HepG2 (cell line): ENCODE data around the gene NPB. TPM values are rescaled to one million over a fixed set of nuclear protein-coding genes. Genes with fewer than 3 reads are reported as not detected.

ENCODE experiments used
- ARHGAP35 ChIP-seq: sonication (generic); formaldehyde crosslinking; IDR thresholded peaks from 2 replicates; pipeline ENCODE4 v1.9.0; 2022; ENCODE audit warnings: mild to moderate bottlenecking, inconsistent platforms, moderate library complexity, missing genetic modification reagents, borderline replicate concordance
- HINFP ChIP-seq: sonication (generic); formaldehyde crosslinking; IDR thresholded peaks from 2 replicates; pipeline ENCODE4 v1.4.0; 2020; ENCODE audit warnings: low read depth, mild to moderate bottlenecking, missing genetic modification reagents
- HMGXB3 ChIP-seq: sonication (generic); formaldehyde crosslinking; IDR thresholded peaks from 2 replicates; pipeline ENCODE4 v1.4.0; 2020; ENCODE audit warnings: missing genetic modification reagents, borderline replicate concordance
- PLSCR1 ChIP-seq: sonication (generic); formaldehyde crosslinking; IDR thresholded peaks from 2 replicates; pipeline ENCODE4 v1.5.0; 2020; ENCODE audit warnings: missing genetic modification reagents, mild to moderate bottlenecking, borderline replicate concordance
- TAF1 ChIP-seq: sonication (generic); formaldehyde crosslinking; IDR thresholded peaks from 2 replicates; pipeline ENCODE4 v1.4.0; 2020; ENCODE audit warnings: missing genetic modification reagents
- TFAP4 ChIP-seq: sonication (generic); IDR thresholded peaks from 2 replicates; pipeline ENCODE4 v1.6.1; 2016; ENCODE audit warnings: low read depth, borderline replicate concordance
- ZBTB1 ChIP-seq: sonication (generic); formaldehyde crosslinking; IDR thresholded peaks from 2 replicates; pipeline ENCODE4 v1.4.0; 2020; ENCODE audit warnings: missing genetic modification reagents, borderline replicate concordance
- ZFP91 ChIP-seq: sonication (generic); formaldehyde crosslinking; IDR thresholded peaks from 2 replicates; pipeline ENCODE4 v1.9.0; 2022; ENCODE audit warnings: missing genetic modification reagents, mild to moderate bottlenecking, borderline replicate concordance
- ZFYVE20 ChIP-seq: sonication (generic); formaldehyde crosslinking; IDR thresholded peaks from 2 replicates; pipeline ENCODE4 v1.8.0; 2023; ENCODE audit warnings: low read depth, mild to moderate bottlenecking, moderate library complexity, missing genetic modification reagents, borderline replicate concordance
- ZNF839 ChIP-seq: sonication (generic); formaldehyde crosslinking; IDR thresholded peaks from 2 replicates; pipeline ENCODE4 v1.4.0; 2020; ENCODE audit warnings: missing genetic modification reagents, mild to moderate bottlenecking, borderline replicate concordance
- polyA plus RNA-seq, 8 experiments: library from polyadenylated mRNA; depleted of rRNA in 3 of 8; stranded (reverse) in 7 of 8; unstranded in 1 of 8; fragments of >200 nt; fragmentation: Illumina TruSeq in 4 of 8; extraction: Trizol in 4 of 8; gene quantifications; 2 replicates each; pipeline versions ENCODE4 v1.2.1 to v1.2.3, GENCODE V29; 2011 to 2016; ENCODE audit warnings: low read depth in 4 of 8, missing spikeins in 1 of 8, mixed read lengths in 1 of 8; ENCODE audit not compliant: insufficient read depth in 1 of 8
- total RNA-seq, 5 experiments: library from RNA; depleted of rRNA; stranded (reverse); fragments of >200 nt; fragmentation: Illumina TruSeq; extraction: Trizol; gene quantifications; 2 replicates each; pipeline ENCODE4 v1.2.3, GENCODE V29; 2016; ENCODE audit warnings: low read depth in 1 of 5
- TF ChIP-seq, protein P1 (sequence below): sonication (generic); formaldehyde crosslinking; conservative IDR thresholded peaks from 2 replicates; pipeline ENCODE4 v1.8.0; 2022; ENCODE audit warnings: mild to moderate bottlenecking, moderate library complexity, missing genetic modification reagents
- TF ChIP-seq, protein P2 (sequence below): sonication (generic); formaldehyde crosslinking; IDR thresholded peaks from 2 replicates; pipeline ENCODE4 v1.8.1; 2023; ENCODE audit warnings: missing genetic modification reagents, inconsistent platforms, borderline replicate concordance

The NPB gene
- total and polyA plus RNA-seq, 2 of the 13 experiments (the other 11 are each of a cell fraction or from before 2014, with no cell fraction given): 0.11 to 0.93 TPM

DNA sequence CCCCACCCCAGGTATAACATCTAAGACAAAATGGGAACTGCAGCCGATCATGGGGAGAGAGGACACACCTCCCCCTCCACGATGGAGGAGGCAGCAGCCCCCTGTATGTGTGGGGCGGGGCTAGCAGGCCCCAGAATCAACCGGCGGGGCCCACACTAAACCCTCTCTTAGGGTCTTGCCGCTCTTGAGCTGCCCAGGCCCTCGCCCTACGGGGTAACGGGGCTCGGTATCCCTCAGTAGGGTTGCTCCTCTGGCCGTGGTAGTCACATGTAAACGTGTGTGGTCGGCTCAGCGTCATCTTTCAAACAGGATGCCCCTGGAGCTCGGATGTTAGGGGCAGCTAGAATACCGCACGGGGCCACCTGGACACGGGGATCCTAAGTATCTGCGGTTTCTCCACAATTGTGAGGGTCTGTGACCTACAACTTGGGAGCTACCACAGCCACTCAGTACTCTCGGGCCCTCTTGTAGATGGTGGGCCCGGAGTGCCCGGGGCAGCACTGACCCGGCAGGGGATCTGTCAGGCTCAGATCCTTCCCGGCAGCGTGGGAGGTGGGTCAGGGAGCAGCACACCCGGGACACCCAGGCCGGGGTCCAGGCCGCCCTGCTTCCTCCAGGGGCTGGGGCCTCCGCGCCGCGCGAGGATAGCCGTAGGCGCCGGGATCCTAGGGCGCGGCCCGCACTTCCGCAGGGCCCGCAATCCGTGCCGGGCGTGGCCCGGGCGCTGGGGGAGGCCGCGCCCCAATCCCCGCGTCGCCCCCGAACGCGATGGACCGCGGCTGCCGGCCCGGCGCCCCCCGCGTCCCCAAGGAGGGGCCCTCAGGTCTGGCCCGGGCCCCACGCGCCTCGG lies 31.7 kb upstream of the NPB start (continued):
- no peak for TF ChIP-seq HINFP
- TF ChIP-seq, protein P1, sequence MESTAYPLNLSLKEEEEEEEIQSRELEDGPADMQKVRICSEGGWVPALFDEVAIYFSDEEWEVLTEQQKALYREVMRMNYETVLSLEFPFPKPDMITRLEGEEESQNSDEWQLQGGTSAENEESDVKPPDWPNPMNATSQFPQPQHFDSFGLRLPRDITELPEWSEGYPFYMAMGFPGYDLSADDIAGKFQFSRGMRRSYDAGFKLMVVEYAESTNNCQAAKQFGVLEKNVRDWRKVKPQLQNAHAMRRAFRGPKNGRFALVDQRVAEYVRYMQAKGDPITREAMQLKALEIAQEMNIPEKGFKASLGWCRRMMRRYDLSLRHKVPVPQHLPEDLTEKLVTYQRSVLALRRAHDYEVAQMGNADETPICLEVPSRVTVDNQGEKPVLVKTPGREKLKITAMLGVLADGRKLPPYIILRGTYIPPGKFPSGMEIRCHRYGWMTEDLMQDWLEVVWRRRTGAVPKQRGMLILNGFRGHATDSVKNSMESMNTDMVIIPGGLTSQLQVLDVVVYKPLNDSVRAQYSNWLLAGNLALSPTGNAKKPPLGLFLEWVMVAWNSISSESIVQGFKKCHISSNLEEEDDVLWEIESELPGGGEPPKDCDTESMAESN: 0 out of 2 replicates have a peak, but pooled peaks have one; percentile 28
- peak; percentile 57 for TF ChIP-seq HMGXB3 (CRISPR knock-in tag)
- no peak for TF ChIP-seq TAF1 (CRISPR knock-in tag)
- TF ChIP-seq PLSCR1 (CRISPR knock-in tag): no peak
- no peak for TF ChIP-seq ZBTB1 (CRISPR knock-in tag)
- TF ChIP-seq, protein P2, sequence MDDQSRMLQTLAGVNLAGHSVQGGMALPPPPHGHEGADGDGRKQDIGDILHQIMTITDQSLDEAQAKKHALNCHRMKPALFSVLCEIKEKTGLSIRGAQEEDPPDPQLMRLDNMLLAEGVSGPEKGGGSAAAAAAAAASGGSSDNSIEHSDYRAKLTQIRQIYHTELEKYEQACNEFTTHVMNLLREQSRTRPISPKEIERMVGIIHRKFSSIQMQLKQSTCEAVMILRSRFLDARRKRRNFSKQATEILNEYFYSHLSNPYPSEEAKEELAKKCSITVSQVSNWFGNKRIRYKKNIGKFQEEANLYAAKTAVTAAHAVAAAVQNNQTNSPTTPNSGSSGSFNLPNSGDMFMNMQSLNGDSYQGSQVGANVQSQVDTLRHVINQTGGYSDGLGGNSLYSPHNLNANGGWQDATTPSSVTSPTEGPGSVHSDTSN (CRISPR knock-in tag): peak; percentile 40; the same call in 1 of the 2 replicates
- no peak for TF ChIP-seq ZFP91 (CRISPR knock-in tag)
- TF ChIP-seq ZNF839 (CRISPR knock-in tag): no peak
- TF ChIP-seq ARHGAP35 (CRISPR knock-in tag): 0 out of 2 replicates have a peak, but pooled peaks have one; percentile 44
- no peak for TF ChIP-seq TFAP4
- peak; percentile 71; the same call in 1 of the 2 replicates for TF ChIP-seq ZFYVE20 (CRISPR knock-in tag)
